RWPE1 (cell line): ENCODE data around the gene CELF4.

Source experiments
- CTCF ChIA-PET: fragments of 350-600 bp; sonication (Branson Sonifier 250); formaldehyde crosslinking; extraction: SDS; loops from one replicate; lab custom pipeline; 2021; lab: Yijun Ruan, JAX
- POLR2A ChIA-PET: fragments of 400-600 bp; formaldehyde crosslinking; extraction: SDS; loops from one replicate; lab custom pipeline; 2020; ENCODE audit warnings: antibody characterized with exemption; ENCODE audit not compliant: low non-redundant PET; lab: Yijun Ruan, JAX
- DNase-seq: peaks from one replicate; pipeline ENCODE4 v3.0.0; 2012; ENCODE audit warnings: low spot score
- H3K27ac ChIP-seq: fragments of 450-650 bp; 2 replicates; pipeline ENCODE4 v1.5.1; 2017
- TF ChIP-seq, protein P1 (sequence below): fragments of 450-650 bp; conservative IDR thresholded peaks from 2 replicates; pipeline ENCODE4 v1.5.1; 2017; ENCODE audit warnings: low read depth, mild to moderate bottlenecking

Gene CELF4

DNA sequence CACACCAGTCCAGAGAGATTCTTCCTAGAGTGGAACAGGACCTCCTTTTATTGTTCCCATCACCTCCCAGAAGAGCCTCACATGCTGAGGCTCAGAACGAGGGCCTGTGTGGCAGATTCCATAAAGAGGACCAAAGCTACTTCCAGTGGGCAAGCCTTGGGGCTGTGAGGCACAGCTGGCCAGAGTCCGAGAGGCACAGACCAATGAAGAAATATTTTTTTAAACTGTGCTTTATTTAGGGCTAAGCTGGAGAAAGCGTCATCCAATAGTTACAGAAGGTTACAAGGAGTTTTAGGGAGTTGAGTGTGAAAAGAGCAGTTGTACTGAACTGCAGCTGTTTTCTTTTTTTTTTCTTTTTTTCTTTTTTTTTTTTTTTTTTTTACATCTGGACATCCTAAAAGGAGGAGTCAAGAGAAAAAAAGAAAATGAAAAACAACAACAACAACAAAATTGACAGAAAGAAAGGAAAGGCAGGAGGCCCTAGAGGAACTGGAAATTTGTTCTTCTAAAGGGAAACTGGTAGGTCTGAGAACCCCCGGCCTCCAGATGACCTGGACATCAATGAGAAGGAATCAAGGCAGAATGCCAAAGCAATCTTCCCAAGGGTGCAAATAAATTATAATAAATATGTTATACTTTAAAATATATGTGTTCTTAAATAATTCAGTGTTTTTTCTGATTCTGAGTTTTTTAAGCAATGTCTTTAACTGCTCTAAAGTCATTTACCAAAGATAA lies 322.6 kb downstream of the CELF4 start:
- ChIA-PET POLR2A (no interaction called here), CTCF (no interaction called here)
- DNase-seq, result no peak
- TF ChIP-seq, protein P1, sequence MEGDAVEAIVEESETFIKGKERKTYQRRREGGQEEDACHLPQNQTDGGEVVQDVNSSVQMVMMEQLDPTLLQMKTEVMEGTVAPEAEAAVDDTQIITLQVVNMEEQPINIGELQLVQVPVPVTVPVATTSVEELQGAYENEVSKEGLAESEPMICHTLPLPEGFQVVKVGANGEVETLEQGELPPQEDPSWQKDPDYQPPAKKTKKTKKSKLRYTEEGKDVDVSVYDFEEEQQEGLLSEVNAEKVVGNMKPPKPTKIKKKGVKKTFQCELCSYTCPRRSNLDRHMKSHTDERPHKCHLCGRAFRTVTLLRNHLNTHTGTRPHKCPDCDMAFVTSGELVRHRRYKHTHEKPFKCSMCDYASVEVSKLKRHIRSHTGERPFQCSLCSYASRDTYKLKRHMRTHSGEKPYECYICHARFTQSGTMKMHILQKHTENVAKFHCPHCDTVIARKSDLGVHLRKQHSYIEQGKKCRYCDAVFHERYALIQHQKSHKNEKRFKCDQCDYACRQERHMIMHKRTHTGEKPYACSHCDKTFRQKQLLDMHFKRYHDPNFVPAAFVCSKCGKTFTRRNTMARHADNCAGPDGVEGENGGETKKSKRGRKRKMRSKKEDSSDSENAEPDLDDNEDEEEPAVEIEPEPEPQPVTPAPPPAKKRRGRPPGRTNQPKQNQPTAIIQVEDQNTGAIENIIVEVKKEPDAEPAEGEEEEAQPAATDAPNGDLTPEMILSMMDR, result no peak
- no peak overlapping the region for H3K27ac ChIP-seq

DNA sequence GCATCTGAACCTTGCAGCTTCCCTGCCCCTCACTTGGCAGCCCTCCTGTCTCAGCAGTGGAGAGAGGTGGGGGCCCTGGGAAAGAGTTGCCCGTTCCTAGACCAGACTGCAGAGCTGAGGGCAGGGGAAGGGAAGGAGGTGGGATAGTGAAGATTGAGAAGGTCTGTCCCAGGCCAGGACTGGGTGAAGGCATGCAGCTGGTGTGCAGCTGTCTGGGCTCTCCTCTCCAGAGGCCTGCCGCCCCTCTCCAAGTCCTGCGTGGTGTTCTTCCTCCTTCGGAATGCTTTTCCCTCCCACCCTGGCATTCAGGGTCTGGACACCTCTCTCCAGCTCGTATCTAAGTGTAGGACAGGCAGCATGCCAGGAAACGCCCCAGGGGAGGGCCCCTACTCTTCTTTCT lies 323.5 kb downstream of the CELF4 start:
- CTCF ChIA-PET, result interaction anchor here (0.6 kb wide), 1 partner anchor 101 kb away, joined by 3 read pairs; no protein-coding TSS in a partner anchor
- no peak for DNase-seq
- POLR2A ChIA-PET, result no interaction called here
- no peak overlapping the region for H3K27ac ChIP-seq
- TF ChIP-seq, protein P1, result no peak

DNA sequence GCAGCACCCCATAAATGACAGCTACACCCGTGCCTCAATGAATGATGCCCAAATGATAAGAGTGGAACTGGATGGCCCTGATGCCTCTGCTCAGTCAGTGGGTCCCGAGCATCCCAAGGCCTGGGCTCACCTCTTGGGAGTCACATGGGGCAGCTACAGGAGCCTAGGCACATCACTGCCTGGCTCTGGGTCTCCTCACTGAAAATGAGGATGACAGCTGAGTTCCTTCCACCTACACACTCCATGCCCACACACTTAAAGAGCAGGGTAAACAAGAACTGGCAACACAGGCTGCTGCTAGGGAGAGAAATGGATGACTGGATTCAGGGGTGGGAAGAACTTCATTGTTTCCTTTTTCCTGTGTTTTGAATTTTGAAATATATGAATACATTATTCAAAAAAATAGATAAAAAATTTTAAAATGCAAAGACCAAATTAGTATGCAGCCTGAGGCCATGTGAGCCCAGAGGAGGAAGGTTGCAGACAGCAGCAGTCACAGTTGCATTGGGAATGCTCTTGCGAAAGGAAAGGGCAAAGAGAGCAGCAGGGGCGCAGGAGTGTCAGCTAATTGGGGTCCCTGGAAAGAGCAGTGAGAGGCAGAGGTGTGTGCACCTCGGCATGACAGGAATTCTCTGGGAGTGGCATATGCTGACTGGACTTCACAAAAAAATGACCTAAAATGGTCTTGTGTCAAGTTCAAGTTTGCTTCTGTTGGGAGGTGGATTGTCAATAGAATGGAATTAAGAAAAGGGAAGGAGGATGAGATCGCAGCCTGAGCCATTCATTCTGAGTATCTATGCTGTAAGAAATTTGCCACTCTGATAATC lies 327.1 kb downstream of the CELF4 start:
- DNase-seq, result no peak
- H3K27ac ChIP-seq, result no peak overlapping the region
- POLR2A ChIA-PET, result no interaction called here
- TF ChIP-seq, protein P1, result no peak
- CTCF ChIA-PET, result interaction anchor here (0.6 kb wide), 1 partner anchor 44 kb away, joined by 3 read pairs; no protein-coding TSS in a partner anchor

DNA sequence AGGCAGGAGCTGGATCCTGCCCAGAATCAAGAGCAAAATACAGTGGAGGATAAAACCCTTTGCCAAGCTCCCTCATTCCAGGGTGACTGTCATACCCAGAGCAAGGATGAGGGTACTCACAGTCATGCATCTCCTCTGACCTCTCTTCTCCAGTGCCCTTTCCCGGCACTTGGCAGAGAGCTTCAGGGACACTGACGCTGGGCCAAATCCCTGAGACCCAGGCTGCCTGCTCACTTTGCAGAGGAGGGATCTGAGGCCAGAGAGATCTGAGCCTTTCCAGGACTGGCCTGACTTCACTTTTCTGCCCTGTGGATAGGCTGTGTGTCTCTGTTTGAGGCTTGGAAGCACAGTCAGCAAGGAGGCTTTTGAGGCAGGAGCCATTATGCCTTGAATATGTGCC lies 330.0 kb downstream of the CELF4 start:
- TF ChIP-seq, protein P1, result no peak
- no peak for DNase-seq
- H3K27ac ChIP-seq, result no peak overlapping the region
- POLR2A ChIA-PET, result no interaction called here
- CTCF ChIA-PET, result no interaction called here

DNA sequence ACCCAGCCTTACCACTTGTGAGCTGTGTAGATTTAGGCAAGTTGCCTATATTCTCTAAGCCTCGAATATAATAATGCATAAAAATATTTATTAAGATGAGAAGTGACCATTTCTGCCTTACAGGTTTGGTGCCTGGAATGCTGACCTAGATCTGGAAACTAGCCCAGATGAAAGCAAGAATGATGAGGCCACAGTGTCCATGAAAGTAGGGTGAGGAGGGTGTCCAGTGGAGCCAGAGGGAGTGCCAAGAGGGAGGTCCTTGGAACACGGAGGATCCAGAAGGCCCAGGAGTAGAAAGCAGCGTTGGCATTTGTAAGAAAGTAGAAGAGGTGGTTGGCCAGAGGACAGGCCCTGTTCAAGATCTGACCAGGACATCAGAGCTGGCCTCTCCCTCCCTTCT lies 334.3 kb downstream of the CELF4 start:
- CTCF ChIA-PET, result no interaction called here
- no peak for DNase-seq

DNA sequence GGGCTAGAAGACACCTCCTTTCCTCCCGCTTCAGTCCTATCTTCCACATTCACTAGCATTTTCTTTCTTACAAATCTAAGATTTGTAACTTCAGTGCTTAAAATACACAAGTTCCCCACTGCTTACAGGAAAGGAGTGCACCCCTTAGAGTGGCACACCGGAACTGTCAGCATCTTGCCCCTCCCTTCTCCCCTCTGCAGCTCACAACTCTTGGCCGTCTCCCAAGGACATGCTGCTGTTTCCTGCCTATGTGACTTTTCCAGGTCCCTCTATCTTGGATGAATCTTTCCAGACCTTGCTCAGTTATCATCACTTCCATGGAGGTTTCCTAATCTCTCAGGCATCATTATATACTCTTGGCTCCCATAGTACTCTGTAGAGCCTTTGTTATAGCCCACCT lies 334.8 kb downstream of the CELF4 start:
- CTCF ChIA-PET, result no interaction called here
- H3K27ac ChIP-seq, result no peak overlapping the region
- DNase-seq, result no peak
- TF ChIP-seq, protein P1, result no peak
- POLR2A ChIA-PET, result no interaction called here

More for the DNA sequence above, 334.3 kb downstream of the CELF4 start:
- H3K27ac ChIP-seq, result no peak overlapping the region
- POLR2A ChIA-PET, result no interaction called here
- TF ChIP-seq, protein P1, result no peak
